GM23338 (cell line): Measurements from ENCODE around the gene PPP1R16B. TPM values are rescaled to one million over a fixed set of nuclear protein-coding genes. Genes with fewer than 3 reads are reported as not detected.

Experiments
- ATAC-seq: fragments of 200-7000 bp; cut with Tn5 transposase; 3 replicates; pipeline ENCODE4 v1.9.1; 2020
- DNase-seq: peaks from one replicate; pipeline ENCODE4 v3.0.0-alpha.2; 2015; ENCODE audit warnings: low spot score
- H2AFZ ChIP-seq: fragments of 200-600 bp; sonication (generic); 2 replicates; pipeline ENCODE4 v1.8.0; 2016; ENCODE audit warnings: antibody characterized with exemption, mild to moderate bottlenecking, moderate library complexity
- H3F3A ChIP-seq: fragments of 200-600 bp; sonication (generic); replicated peaks from 2 replicates; pipeline ENCODE4 v1.8.0; 2017; ENCODE audit warnings: antibody characterized with exemption, mixed run types, low read depth
- H3K27ac ChIP-seq: fragments of 200-600 bp; sonication (generic); 2 replicates; pipeline ENCODE4 v1.6.1; 2016; ENCODE audit warnings: low read depth
- H3K27me3 ChIP-seq: fragments of 200-600 bp; sonication (generic); 2 replicates; pipeline ENCODE4 v1.8.0; 2016; ENCODE audit warnings: mild to moderate bottlenecking, mixed run types, moderate library complexity; ENCODE audit not compliant: insufficient read depth
- H3K36me3 ChIP-seq: fragments of 200-600 bp; sonication (generic); 2 replicates; pipeline ENCODE4 v1.8.0; 2016; ENCODE audit warnings: mild to moderate bottlenecking; ENCODE audit not compliant: insufficient read depth
- H3K4me1 ChIP-seq: fragments of 200-600 bp; sonication (generic); 2 replicates; pipeline ENCODE4 v1.8.0; 2016; ENCODE audit warnings: mild to moderate bottlenecking, moderate library complexity; ENCODE audit not compliant: insufficient read depth
- H3K4me2 ChIP-seq: fragments of 200-600 bp; sonication (generic); 2 replicates; pipeline ENCODE4 v1.7.1; 2017; ENCODE audit warnings: mixed run types
- H3K4me3 ChIP-seq: fragments of 200-600 bp; sonication (generic); 2 replicates; pipeline ENCODE4 v1.6.1; 2016; ENCODE audit warnings: mixed run types
- H3K79me2 ChIP-seq: fragments of 200-600 bp; sonication (generic); replicated peaks from 2 replicates; pipeline ENCODE4 v1.8.0; 2017; ENCODE audit warnings: mild to moderate bottlenecking; ENCODE audit not compliant: insufficient read depth
- H3K9me2 ChIP-seq: fragments of 200-600 bp; sonication (generic); 2 replicates; pipeline ENCODE4 v1.8.0; 2017; ENCODE audit not compliant: insufficient read depth
- H4K20me1 ChIP-seq: fragments of 200-600 bp; sonication (generic); replicated peaks from 2 replicates; pipeline ENCODE4 v1.8.0; 2017; ENCODE audit warnings: mild to moderate bottlenecking; ENCODE audit not compliant: insufficient read depth
- H3K27ac Mint-ChIP-seq: 2 replicates; pipeline ENCODE4 v1.8.0; 2020; ENCODE audit warnings: inconsistent platforms, mild to moderate bottlenecking, moderate library complexity, mixed read lengths
- H3K27me3 Mint-ChIP-seq: 3 replicates; pipeline ENCODE4 v1.8.0; 2022; ENCODE audit warnings: low read depth, mild to moderate bottlenecking, moderate library complexity, mixed read lengths, inconsistent platforms; ENCODE audit not compliant: insufficient read depth, poor library complexity
- H3K36me3 Mint-ChIP-seq: 3 replicates; pipeline ENCODE4 v1.8.0; 2021; ENCODE audit warnings: low read depth, mild to moderate bottlenecking, inconsistent platforms, moderate library complexity, mixed read lengths
- H3K4me1 Mint-ChIP-seq: 3 replicates; pipeline ENCODE4 v1.8.0; 2020; ENCODE audit warnings: mild to moderate bottlenecking, inconsistent platforms, mixed read lengths
- H3K4me3 Mint-ChIP-seq: 3 replicates; pipeline ENCODE4 v1.8.0; 2021; ENCODE audit warnings: moderate library complexity, mild to moderate bottlenecking, inconsistent platforms, mixed read lengths
- H3K9me3 Mint-ChIP-seq: 3 replicates; pipeline ENCODE4 v1.8.0; 2020; ENCODE audit warnings: moderate library complexity, mild to moderate bottlenecking, inconsistent platforms, mixed read lengths
- CREB1 ChIP-seq: fragments of 250-450 bp; sonication (Bioruptor Pico); IDR thresholded peaks from 2 replicates; pipeline ENCODE4 v1.5.0; 2020; ENCODE audit warnings: low read depth, mild to moderate bottlenecking, moderate library complexity
- EZH2 ChIP-seq: fragments of 200-600 bp; sonication (generic); IDR thresholded peaks from one replicate; pipeline ENCODE4 v1.8.0; 2017; ENCODE audit warnings: antibody characterized with exemption, mild to moderate bottlenecking, low read depth; ENCODE audit not compliant: unreplicated experiment
- EZH2phosphoT487 ChIP-seq: fragments of 200-600 bp; sonication (generic); IDR thresholded peaks from one replicate; pipeline ENCODE4 v1.8.1; 2018; ENCODE audit warnings: antibody characterized with exemption; ENCODE audit not compliant: unreplicated experiment
- JUNB ChIP-seq: IDR thresholded peaks from one replicate; pipeline ENCODE4 v1.6.1; 2016; ENCODE audit warnings: antibody characterized with exemption; ENCODE audit not compliant: unreplicated experiment
- NANOG ChIP-seq: IDR thresholded peaks from 2 replicates; pipeline ENCODE4 v1.6.1; 2016; ENCODE audit warnings: antibody characterized with exemption, borderline replicate concordance
- POLR2AphosphoS5 ChIP-seq: IDR thresholded peaks from 2 replicates; pipeline ENCODE4 v1.6.1; 2016; ENCODE audit warnings: antibody characterized with exemption, low read depth
- STAT1 ChIP-seq: IDR thresholded peaks from one replicate; pipeline ENCODE4 v1.6.1; 2016; ENCODE audit warnings: antibody characterized with exemption; ENCODE audit not compliant: unreplicated experiment
- ZNF114 ChIP-seq: fragments of 250-450 bp; sonication (Bioruptor Pico); IDR thresholded peaks from 2 replicates; pipeline ENCODE4 v1.5.0; 2020; ENCODE audit warnings: mild to moderate bottlenecking, moderate library complexity
- ZNF331 ChIP-seq: fragments of 250-450 bp; sonication (Bioruptor Pico); IDR thresholded peaks from 2 replicates; pipeline ENCODE4 v1.5.0; 2020; ENCODE audit warnings: low read depth, mild to moderate bottlenecking, moderate library complexity
- polyA plus RNA-seq: library from polyadenylated mRNA; unstranded; fragments of >200 nt; fragmentation: Nextera tagmentation; extraction: Ambion mirVana; gene quantifications from 2 replicates; pipeline ENCODE4 v1.2.1, GENCODE V29; 2016
- total RNA-seq: library from RNA; depleted of rRNA; stranded (reverse); fragments of >200 nt; shearing (Covaris generic); gene quantifications from 2 replicates; pipeline ENCODE4 v1.2.3, GENCODE V29; 2014
- TF ChIP-seq, protein P1 (sequence below), 2 experiments: fragments of 200-600 bp in 1 of 2; sonication (generic) in 1 of 2; conservative IDR thresholded peaks; 2 replicates each; pipeline versions ENCODE4 v1.5.1 to v1.6.1; 2016 to 2017; ENCODE audit warnings: antibody characterized with exemption in 2 of 2, low read depth in 2 of 2, mild to moderate bottlenecking in 2 of 2, moderate library complexity in 1 of 2
- TF ChIP-seq, protein P2 (sequence below): fragments of 250-450 bp; sonication (Bioruptor Pico); IDR thresholded peaks from 2 replicates; pipeline ENCODE4 v1.5.0; 2020; ENCODE audit warnings: mild to moderate bottlenecking, moderate library complexity
- TF ChIP-seq, protein P3 (sequence below): IDR thresholded peaks from 2 replicates; pipeline ENCODE4 v1.6.1; 2016; ENCODE audit warnings: antibody characterized with exemption

Gene PPP1R16B
- total and polyA plus RNA-seq, 2 experiments from 2014 or later = 1.6 to 11.5 TPM

DNA sequence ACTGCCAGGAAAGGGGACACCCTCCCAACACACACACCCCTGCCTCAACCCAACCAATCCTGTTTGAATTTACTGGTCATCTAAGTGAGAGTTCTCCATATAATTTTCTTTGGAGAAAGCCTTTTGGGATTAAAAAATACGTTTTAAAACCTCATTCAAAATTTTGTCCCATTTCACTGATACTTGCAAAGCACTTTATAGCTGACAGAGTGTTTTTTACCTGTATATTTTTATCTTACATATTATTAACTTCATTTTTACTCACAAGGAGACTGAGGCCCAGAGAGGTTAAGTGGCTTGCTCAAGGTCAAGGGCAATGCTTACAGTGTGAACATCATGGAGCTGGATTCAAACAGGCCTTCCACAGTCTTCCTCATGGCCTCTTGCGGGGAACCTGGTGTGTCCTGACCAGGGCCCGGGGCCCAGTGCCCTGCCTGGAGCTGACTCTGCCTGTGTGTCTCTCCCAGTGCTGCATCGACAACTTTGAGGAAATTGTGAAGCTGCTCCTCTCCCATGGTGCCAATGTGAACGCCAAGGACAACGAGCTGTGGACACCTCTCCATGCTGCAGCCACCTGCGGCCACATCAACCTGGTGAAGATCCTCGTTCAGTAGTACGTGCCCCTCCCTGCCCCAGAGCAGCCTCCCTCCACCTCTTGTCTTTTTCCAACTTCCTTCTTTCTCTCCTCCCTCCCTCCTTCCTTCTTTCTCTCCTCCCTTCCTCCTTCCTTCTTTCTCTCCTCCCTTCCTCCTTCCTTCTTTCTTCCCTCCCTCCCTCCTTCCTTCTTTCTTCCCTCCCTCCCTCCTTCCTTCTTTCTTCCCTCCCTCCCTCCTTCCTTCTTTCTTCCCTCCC lies 89.8 kb downstream of the PPP1R16B start:
- H3K27ac Mint-ChIP-seq = no peak overlapping the region
- H3K9me2 ChIP-seq = no peaks in the 10 kb centered on the region

DNA sequence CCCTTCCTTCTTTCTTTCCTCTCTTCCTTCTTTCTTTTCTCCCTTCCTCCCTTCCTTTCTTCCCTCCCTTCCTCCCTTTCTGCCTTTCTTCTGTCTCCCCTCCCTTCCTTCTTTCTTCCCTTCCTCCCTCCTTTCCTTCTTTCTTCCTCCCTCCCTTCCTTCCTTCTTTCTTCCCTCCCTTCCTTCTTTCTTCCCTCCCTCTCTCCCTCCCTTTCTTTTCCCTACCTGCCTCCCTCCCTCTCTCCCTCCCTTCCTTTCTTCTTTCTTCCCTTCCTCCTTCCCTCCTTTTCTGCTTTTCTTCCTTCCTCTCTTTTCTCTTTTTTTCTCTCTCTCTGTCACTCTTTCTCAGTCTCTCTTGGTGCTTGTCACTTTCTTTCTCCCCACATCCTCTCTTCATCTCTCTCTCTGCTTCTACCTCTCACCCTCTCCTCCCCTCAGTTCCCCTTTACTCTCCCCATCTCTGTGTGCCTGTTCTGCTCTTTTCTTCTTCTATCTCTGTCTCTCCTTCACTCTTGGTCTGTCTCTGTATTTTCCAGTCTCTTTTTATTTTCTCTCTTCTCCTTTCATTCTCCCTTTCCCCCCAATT lies 90.6 kb downstream of the PPP1R16B start:
- no peak for DNase-seq
- no peak overlapping the region for H3K4me2 ChIP-seq
- H3K27me3 ChIP-seq = no peaks in the 10 kb centered on the region
- no peak overlapping the region for H3K4me3 ChIP-seq
- peaks cover 5% of the 10 kb centered on the region for H3K4me1 ChIP-seq
- Mint-ChIP-seq H3K36me3 (no peaks in the 10 kb centered on the region; the same call in 2 of the 3 replicates), H3K4me1 (peaks cover 14% of the 10 kb centered on the region), H3K27ac (no peak overlapping the region), H3K27me3 (peaks cover 7% of the 10 kb centered on the region), H3K9me3 (no peaks in the 10 kb centered on the region), H3K4me3 (no peak overlapping the region)
- H3F3A ChIP-seq = no peaks in the 10 kb centered on the region
- H3K27ac ChIP-seq = no peak overlapping the region
- no peak for ATAC-seq
- no peaks in the 10 kb centered on the region; the same call in 1 of the 2 replicates for H4K20me1 ChIP-seq
- no peaks in the 10 kb centered on the region for H3K9me2 ChIP-seq
- H2AFZ ChIP-seq = no peak overlapping the region
- H3K36me3 ChIP-seq = no peaks in the 10 kb centered on the region
- H3K79me2 ChIP-seq = no peaks in the 10 kb centered on the region
- TF ChIP-seq STAT1 = no peak
- TF ChIP-seq EZH2phosphoT487 = no peak
- TF ChIP-seq, protein P1, sequence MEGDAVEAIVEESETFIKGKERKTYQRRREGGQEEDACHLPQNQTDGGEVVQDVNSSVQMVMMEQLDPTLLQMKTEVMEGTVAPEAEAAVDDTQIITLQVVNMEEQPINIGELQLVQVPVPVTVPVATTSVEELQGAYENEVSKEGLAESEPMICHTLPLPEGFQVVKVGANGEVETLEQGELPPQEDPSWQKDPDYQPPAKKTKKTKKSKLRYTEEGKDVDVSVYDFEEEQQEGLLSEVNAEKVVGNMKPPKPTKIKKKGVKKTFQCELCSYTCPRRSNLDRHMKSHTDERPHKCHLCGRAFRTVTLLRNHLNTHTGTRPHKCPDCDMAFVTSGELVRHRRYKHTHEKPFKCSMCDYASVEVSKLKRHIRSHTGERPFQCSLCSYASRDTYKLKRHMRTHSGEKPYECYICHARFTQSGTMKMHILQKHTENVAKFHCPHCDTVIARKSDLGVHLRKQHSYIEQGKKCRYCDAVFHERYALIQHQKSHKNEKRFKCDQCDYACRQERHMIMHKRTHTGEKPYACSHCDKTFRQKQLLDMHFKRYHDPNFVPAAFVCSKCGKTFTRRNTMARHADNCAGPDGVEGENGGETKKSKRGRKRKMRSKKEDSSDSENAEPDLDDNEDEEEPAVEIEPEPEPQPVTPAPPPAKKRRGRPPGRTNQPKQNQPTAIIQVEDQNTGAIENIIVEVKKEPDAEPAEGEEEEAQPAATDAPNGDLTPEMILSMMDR (conservative IDR thresholded peaks at IDR 0.05; ENCODE audit: low read depth in 2 of 2) = no peak
- TF ChIP-seq, protein P2, sequence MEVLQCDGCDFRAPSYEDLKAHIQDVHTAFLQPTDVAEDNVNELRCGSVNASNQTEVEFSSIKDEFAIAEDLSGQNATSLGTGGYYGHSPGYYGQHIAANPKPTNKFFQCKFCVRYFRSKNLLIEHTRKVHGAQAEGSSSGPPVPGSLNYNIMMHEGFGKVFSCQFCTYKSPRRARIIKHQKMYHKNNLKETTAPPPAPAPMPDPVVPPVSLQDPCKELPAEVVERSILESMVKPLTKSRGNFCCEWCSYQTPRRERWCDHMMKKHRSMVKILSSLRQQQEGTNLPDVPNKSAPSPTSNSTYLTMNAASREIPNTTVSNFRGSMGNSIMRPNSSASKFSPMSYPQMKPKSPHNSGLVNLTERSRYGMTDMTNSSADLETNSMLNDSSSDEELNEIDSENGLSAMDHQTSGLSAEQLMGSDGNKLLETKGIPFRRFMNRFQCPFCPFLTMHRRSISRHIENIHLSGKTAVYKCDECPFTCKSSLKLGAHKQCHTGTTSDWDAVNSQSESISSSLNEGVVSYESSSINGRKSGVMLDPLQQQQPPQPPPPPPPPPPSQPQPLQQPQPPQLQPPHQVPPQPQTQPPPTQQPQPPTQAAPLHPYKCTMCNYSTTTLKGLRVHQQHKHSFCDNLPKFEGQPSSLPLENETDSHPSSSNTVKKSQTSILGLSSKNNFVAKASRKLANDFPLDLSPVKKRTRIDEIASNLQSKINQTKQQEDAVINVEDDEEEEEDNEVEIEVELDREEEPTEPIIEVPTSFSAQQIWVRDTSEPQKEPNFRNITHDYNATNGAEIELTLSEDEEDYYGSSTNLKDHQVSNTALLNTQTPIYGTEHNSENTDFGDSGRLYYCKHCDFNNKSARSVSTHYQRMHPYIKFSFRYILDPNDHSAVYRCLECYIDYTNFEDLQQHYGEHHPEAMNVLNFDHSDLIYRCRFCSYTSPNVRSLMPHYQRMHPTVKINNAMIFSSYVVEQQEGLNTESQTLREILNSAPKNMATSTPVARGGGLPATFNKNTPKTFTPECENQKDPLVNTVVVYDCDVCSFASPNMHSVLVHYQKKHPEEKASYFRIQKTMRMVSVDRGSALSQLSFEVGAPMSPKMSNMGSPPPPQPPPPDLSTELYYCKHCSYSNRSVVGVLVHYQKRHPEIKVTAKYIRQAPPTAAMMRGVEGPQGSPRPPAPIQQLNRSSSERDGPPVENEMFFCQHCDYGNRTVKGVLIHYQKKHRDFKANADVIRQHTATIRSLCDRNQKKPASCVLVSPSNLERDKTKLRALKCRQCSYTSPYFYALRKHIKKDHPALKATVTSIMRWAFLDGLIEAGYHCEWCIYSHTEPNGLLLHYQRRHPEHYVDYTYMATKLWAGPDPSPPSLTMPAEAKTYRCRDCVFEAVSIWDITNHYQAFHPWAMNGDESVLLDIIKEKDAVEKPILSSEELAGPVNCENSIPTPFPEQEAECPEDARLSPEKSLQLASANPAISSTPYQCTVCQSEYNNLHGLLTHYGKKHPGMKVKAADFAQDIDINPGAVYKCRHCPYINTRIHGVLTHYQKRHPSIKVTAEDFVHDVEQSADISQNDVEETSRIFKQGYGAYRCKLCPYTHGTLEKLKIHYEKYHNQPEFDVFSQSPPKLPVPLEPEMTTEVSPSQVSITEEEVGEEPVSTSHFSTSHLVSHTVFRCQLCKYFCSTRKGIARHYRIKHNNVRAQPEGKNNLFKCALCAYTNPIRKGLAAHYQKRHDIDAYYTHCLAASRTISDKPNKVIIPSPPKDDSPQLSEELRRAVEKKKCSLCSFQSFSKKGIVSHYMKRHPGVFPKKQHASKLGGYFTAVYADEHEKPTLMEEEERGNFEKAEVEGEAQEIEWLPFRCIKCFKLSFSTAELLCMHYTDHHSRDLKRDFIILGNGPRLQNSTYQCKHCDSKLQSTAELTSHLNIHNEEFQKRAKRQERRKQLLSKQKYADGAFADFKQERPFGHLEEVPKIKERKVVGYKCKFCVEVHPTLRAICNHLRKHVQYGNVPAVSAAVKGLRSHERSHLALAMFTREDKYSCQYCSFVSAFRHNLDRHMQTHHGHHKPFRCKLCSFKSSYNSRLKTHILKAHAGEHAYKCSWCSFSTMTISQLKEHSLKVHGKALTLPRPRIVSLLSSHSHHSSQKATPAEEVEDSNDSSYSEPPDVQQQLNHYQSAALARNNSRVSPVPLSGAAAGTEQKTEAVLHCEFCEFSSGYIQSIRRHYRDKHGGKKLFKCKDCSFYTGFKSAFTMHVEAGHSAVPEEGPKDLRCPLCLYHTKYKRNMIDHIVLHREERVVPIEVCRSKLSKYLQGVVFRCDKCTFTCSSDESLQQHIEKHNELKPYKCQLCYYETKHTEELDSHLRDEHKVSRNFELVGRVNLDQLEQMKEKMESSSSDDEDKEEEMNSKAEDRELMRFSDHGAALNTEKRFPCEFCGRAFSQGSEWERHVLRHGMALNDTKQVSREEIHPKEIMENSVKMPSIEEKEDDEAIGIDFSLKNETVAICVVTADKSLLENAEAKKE (CRISPR knock-in tag) = no peak
- TF ChIP-seq, protein P3, sequence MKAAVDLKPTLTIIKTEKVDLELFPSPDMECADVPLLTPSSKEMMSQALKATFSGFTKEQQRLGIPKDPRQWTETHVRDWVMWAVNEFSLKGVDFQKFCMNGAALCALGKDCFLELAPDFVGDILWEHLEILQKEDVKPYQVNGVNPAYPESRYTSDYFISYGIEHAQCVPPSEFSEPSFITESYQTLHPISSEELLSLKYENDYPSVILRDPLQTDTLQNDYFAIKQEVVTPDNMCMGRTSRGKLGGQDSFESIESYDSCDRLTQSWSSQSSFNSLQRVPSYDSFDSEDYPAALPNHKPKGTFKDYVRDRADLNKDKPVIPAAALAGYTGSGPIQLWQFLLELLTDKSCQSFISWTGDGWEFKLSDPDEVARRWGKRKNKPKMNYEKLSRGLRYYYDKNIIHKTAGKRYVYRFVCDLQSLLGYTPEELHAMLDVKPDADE = no peak
- no peak for TF ChIP-seq CREB1 (CRISPR knock-in tag)
- TF ChIP-seq POLR2AphosphoS5 = no peak
- TF ChIP-seq JUNB = no peak
- TF ChIP-seq NANOG = no peak
- TF ChIP-seq ZNF114 (CRISPR knock-in tag) = no peak
- TF ChIP-seq EZH2 = no peak

More for the DNA sequence above, 89.8 kb downstream of the PPP1R16B start:
- H3K4me1 ChIP-seq = peaks cover 5% of the 10 kb centered on the region
- no peaks in the 10 kb centered on the region for H3K79me2 ChIP-seq
- no peak overlapping the region for H2AFZ ChIP-seq
- Mint-ChIP-seq H3K27me3 (peaks cover 8% of the 10 kb centered on the region), H3K9me3 (no peaks in the 10 kb centered on the region), H3K36me3 (no peaks in the 10 kb centered on the region; the same call in 2 of the 3 replicates), H3K4me1 (peaks cover 14% of the 10 kb centered on the region), H3K4me3 (no peak overlapping the region)
- ATAC-seq = no peak
- H3K36me3 ChIP-seq = no peaks in the 10 kb centered on the region
- no peak for TF ChIP-seq ZNF331 (CRISPR knock-in tag)
- H3K27ac ChIP-seq = no peak overlapping the region
- no peaks in the 10 kb centered on the region for H3F3A ChIP-seq
- DNase-seq = no peak
- H3K4me3 ChIP-seq = no peak overlapping the region
- H4K20me1 ChIP-seq = no peaks in the 10 kb centered on the region; the same call in 1 of the 2 replicates
- no peak overlapping the region for H3K4me2 ChIP-seq
- no peaks in the 10 kb centered on the region for H3K27me3 ChIP-seq
